ENCODE data around the gene DEGS2.

DEGS2 gene

DNA sequence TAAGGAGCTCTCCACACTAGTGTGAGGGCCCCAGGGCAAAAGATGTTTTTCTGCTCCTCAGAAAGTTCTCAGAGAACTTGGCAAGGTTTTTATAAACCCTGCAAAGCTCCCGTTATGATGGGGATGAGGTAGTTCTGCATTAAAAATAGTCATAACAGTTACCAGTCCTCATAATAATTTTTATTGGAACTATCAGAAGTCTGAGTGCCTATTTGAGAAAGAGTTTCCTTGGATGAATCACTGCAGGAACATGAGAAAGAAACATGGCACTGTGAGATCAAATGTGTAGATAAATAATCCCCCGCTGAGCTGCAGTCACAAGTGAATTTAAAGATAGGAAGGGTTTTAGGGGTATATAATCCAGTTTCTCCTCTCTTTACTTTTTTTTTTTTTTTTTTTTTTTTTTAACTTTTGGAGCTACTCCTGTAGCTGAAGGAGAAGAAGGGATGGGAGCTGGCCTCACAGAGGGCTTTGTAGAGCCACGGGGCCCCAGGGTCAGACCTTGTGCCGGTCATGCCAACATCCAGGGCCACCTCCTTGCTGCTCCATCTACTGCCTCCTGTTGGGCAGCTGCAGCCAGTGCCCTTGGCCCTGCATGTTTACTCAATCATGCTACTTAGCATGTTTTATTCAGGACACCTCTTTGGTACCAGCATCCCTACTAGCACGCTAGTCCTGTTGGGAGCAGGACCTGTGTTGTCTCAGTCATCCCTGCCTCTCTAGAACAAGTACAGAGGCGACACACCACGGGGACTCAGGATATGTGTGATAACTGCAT, 54.7 kb downstream of the DEGS2 start:
- no peak for DNase-seq
- in situ Hi-C loops (cut with MboI; ENCODE audit: low pct_unique_long_range_greater_than_20kb, low sequenced_read_pairs): no loop called here

DNA sequence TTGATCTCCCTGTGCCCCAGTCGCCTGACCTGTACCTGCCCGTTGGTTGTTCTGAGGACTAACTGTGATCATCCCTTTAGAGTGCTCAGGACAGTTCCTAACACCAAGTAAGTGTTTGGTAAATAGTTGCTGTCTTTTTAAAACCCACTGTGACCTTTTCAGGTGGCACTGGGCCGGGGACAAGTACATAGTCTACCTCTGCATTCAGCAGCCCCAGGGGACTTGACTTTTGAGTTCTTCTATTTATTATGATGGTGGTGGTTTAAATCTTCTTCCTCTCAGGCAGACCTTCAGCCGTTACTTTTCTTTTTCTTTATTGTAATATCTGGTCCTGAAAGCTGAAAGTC, 55.5 kb downstream of the DEGS2 start:
- in situ Hi-C loops (cut with MboI; ENCODE audit: low pct_unique_long_range_greater_than_20kb, low sequenced_read_pairs): no loop called here
- DNase-seq: no peak

DNA sequence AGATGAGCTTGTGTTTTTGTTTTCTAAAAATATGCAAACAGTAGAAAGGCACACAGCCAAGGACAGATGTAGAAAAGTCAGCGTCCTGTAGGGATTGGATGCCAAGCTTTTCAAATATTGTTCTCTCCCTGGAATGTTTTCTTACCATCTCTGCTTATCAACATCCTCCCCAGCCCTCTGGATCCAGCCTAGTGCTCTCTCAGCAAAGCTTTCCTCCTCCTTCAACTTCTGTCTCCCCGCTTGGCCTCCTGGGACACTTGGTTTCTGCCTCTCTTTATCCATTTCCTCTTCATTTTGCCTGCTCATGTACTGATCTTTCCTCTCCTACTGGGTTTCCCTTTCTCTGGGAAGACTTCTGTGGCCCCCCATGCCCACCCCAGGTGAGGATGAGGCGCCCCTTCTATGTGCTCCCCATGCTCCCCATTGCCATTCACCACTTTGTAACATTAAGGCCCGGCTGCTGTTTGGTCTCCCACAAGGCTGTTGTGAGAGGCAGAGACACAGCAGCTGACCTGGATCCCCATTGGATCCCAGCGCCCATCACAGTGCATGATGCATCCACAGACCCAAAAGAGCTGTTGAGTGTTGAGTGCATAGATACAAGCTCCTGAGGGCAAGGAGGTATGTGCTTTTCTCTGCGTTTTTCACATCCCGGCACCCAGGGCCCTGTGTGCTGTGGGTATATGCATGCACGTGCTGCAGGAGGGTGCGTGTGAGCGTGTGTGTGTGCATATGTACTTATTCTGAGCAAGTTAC, 56.0 kb downstream of the DEGS2 start:
- DNase-seq: no peak
- in situ Hi-C loops (cut with MboI; ENCODE audit: low pct_unique_long_range_greater_than_20kb, low sequenced_read_pairs): no loop called here

- no peak for DNase-seq
- in situ Hi-C loops (cut with MboI; ENCODE audit: low pct_unique_long_range_greater_than_20kb, low sequenced_read_pairs): no loop called here
Measured at GRCh38 chr14:100102156-100102785, 57.2 kb downstream of the DEGS2 start.

- in situ Hi-C loops (cut with MboI; ENCODE audit: low pct_unique_long_range_greater_than_20kb, low sequenced_read_pairs): no loop called here
Measured at GRCh38 chr14:100100032-100100703, 59.3 kb downstream of the DEGS2 start.

GRCh38 chr14:100098171-100098570, 61.3 kb downstream of the DEGS2 start:
- DNase-seq: no peak
- in situ Hi-C loops (cut with MboI; ENCODE audit: low pct_unique_long_range_greater_than_20kb, low sequenced_read_pairs): no loop called here

More at GRCh38 chr14:100100032-100100703, 59.3 kb downstream of the DEGS2 start:
- no peak for DNase-seq

DNA sequence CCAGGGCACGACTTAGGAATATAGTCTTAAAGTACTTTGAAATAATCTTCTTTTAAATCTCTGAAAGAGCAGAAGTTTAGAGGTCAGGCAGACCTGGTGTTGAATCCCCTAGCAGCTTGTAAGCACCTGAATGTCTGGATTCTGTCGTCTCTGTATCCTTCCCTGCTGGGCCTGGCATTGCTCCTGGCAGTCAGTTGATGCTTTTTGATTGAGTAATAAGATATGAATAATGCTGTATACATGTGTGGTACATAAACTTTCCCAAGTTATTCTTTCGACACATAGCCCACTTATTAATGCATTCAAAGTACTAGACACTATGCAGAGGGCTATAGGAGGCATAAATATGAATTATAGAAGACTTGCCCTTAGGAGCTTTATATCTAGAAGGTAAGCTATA, 62.8 kb downstream of the DEGS2 start:
- in situ Hi-C loops (cut with MboI; ENCODE audit: low pct_unique_long_range_greater_than_20kb, low sequenced_read_pairs): no loop called here
- no peak for DNase-seq
